Naive B cell (primary cell): ENCODE results near the gene FABP1. TPM values are rescaled to one million over a fixed set of nuclear protein-coding genes. Genes with fewer than 3 reads are reported as not detected.
A peak's percentile ranks its signal among the peaks of the same experiment; 100 is the strongest.

ENCODE experiments used
- ATAC-seq, 2 donors: fragments of 150-1000 bp; cut with Tn5 transposase; 2 replicates each; pipeline ENCODE4 v1.10.0; 2021; ENCODE audit warnings: low read depth in 2 of 2, mild to moderate bottlenecking in 2 of 2, moderate library complexity in 2 of 2
- DNase-seq: peaks from one replicate; pipeline ENCODE4 v3.0.0; 2022
- H3K27ac Mint-ChIP-seq, 6 donors: one replicate each; pipeline ENCODE4 v1.8.0; 2020 to 2022; ENCODE audit warnings: mild to moderate bottlenecking in 6 of 6, mixed read lengths in 6 of 6, moderate library complexity in 5 of 6, inconsistent platforms in 2 of 6
- H3K27me3 Mint-ChIP-seq, 3 donors: one replicate each; pipeline ENCODE4 v1.8.0; 2021 to 2022; ENCODE audit warnings: mixed read lengths in 3 of 3, mild to moderate bottlenecking in 1 of 3
- H3K36me3 Mint-ChIP-seq, 2 donors: one replicate each; pipeline ENCODE4 v1.8.0; 2020 to 2022; ENCODE audit warnings: mixed read lengths in 2 of 2, inconsistent platforms in 1 of 2, mild to moderate bottlenecking in 1 of 2
- H3K4me1 Mint-ChIP-seq, 3 donors: one replicate each; pipeline ENCODE4 v1.8.0; 2020 to 2022; ENCODE audit warnings: mixed read lengths in 3 of 3, inconsistent platforms in 1 of 3, mild to moderate bottlenecking in 1 of 3, moderate library complexity in 1 of 3
- H3K4me3 Mint-ChIP-seq, 8 donors: one replicate each; pipeline ENCODE4 v1.8.0; 2020 to 2022; ENCODE audit warnings: mild to moderate bottlenecking in 8 of 8, mixed read lengths in 8 of 8, moderate library complexity in 8 of 8, inconsistent platforms in 2 of 8
- H3K9me3 Mint-ChIP-seq, 7 donors: one replicate each; pipeline ENCODE4 v1.8.0; 2020 to 2022; ENCODE audit warnings: mixed read lengths in 7 of 7, mild to moderate bottlenecking in 5 of 7, inconsistent platforms in 2 of 7, moderate library complexity in 1 of 7
- polyA plus RNA-seq, 6 donors: library from polyadenylated mRNA; unstranded; fragments of 300-500 nt; fragmentation: Illumina TruSeq; gene quantifications; one replicate each; pipeline ENCODE4 v1.2.3, GENCODE V29; 2021; ENCODE audit warnings: low read depth in 6 of 6

The FABP1 gene
- polyA plus RNA-seq, 6 donors from 2014 or later = not detected

DNA sequence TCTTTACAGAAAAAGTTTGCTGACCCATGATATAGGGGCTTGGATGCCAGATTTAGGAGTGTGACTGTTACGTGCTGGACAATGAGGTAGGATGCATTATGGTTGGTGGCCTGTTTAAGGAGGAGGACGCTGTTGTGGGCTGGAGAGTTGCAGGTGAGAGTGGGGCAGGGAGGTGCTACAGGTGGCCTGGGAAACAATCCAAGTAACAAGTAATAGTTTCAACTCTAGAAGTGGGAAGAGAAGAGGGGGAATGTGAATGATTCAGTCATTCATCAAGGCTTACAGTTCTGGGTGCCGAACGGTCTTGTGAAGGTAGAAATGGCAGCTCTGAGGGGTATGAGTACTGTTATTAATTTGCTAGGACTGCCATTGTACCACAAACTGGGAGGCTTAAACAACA, 6.2 kb downstream of the FABP1 start:
- Mint-ChIP-seq H3K9me3 (peaks cover 0 to 2% (median 0%) of the 10 kb centered on the region in 7 donors), H3K4me1 (no peaks in the 10 kb centered on the region), H3K27me3 (peaks cover 14 to 54% (median 47%) of the 10 kb centered on the region in 3 donors), H3K27ac (peak overlapping the region in 1 of 6 donors; percentile 49), H3K4me3 (no peak overlapping the region), H3K36me3 (no peaks in the 10 kb centered on the region)
- DNase-seq (no peak), ATAC-seq (no peak)

DNA sequence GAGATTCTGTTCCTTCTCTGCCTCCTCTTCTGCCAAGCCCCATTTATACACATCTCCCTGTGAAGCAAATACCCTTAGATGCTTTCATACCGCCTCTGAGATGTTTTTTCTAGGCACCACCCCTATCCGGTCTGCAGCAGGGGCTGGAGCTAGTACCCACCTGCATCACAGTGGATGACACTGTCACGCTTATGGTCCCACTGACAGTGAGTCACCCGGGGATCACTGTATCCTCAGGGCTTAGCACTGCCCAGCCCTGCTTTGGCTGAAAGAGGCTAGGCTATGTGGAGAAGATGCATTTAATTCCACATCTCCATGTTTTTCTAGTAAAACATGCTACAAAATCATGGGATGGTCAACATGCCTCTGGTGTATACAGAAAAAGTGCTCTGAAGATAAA, 9.9 kb downstream of the FABP1 start:
- Mint-ChIP-seq H3K9me3 (peaks cover 0 to 2% (median 0%) of the 10 kb centered on the region in 7 donors), H3K27me3 (peaks cover 17 to 54% (median 44%) of the 10 kb centered on the region in 3 donors), H3K4me3 (no peak overlapping the region), H3K27ac (peak overlapping the region in 1 of 6 donors; percentile 8), H3K4me1 (no peaks in the 10 kb centered on the region), H3K36me3 (no peaks in the 10 kb centered on the region)
- DNase-seq = no peak
- no peak for ATAC-seq

DNA sequence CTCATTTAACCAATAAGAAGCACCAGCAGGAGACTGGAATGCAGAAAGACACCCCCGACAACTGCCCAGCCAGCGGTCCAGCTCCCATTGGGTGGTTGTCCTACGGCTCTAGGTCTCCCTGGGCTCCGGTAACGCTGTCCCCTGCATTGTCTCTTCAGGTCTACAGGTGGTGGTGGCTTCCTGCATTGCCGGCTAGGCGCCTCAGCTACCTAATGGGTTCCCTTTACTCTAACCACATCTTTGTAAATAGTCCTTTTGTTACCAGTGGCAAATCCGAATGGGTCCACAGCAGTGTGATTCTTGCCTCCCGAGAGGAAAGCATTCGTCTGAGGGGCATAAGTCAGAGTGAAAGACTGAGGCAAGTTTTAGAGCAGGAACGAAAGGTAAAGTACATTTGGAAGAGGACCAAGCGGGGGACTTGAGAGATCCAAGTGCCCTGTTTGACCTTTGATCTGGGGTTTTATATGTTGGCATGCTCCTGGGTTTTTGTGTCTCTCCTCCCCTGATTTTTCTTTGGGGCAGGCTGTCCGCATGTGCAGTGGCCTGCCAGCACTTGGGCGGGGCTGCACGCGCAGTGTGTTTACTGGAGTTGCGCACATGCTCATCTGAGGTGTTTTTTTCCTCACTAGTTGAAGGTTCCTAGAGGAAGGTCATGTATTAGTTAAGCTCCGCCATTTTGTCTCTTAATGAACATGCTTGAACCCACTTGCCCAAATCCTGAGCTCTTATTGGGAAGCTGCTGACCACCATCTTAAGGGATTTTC, 11.0 kb downstream of the FABP1 start:
- Mint-ChIP-seq H3K36me3 (no peaks in the 10 kb centered on the region), H3K4me3 (no peak overlapping the region), H3K27me3 (peaks cover 17 to 53% (median 37%) of the 10 kb centered on the region in 3 donors), H3K4me1 (no peaks in the 10 kb centered on the region), H3K9me3 (peaks cover 0 to 2% (median 0%) of the 10 kb centered on the region in 7 donors), H3K27ac (no peak overlapping the region)
- ATAC-seq = no peak
- DNase-seq = no peak

DNA sequence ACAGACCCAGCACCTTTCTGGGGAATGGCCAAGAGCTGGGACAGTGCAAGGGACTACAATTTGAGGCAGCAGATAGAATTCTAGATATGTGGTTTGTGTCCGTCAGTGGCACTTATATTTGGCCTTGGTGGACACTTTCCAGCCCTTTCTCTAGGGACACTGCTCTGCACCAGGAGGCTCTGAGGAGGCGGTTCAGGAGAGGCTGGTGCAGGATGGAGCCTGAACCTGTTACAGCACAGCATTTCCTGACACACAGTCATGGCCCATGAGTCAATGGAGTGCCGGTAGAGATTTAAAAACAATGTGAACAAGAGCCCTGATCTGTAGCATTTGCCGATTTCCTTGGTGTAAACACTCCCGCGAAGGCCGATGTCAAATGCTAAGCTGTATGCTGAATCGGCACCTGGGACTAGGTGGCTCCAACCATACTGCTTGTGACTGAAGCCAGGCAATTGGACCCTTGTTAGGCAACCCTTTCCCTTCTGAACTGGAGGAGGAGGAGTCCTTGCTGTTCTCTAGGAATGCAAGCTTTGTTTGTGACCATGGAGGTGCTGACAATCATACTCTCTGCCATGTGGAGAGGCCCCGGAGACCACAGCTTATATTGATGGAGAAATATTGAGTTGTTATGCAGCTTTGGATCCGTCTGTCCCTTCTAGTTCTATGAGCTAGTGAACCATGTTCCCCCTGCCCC, 11.9 kb downstream of the FABP1 start:
- DNase-seq (no peak), ATAC-seq (no peak)
- Mint-ChIP-seq H3K4me3 (no peak overlapping the region), H3K27ac (no peak overlapping the region), H3K9me3 (peaks cover 0 to 2% (median 0%) of the 10 kb centered on the region in 7 donors), H3K36me3 (no peaks in the 10 kb centered on the region), H3K27me3 (peaks cover 17 to 44% (median 29%) of the 10 kb centered on the region in 3 donors), H3K4me1 (no peaks in the 10 kb centered on the region)

DNA sequence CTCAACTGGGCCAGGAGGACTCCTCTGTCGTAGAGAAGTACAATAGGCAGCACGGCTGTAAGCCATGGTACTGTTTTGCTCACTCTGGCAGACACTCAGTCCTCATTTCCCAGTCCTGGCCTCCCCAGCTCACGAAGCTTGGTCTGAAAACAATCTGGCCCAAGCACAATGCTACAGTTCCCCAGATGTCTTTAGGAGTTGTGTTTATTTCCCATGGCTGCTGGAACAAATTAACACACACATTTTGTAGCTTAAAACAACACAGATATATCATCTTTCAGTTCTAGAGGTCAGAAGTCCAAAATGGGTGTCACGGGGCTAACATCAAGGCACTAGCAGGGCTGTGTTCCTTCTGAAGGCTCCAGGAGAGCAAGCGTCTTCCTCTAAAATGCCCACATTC, 13.0 kb downstream of the FABP1 start:
- ATAC-seq (no peak), DNase-seq (no peak)
- Mint-ChIP-seq H3K9me3 (peaks cover 0 to 2% (median 0%) of the 10 kb centered on the region in 7 donors), H3K4me3 (no peak overlapping the region), H3K27ac (no peak overlapping the region), H3K36me3 (no peaks in the 10 kb centered on the region), H3K4me1 (no peaks in the 10 kb centered on the region), H3K27me3 (peaks cover 17 to 40% (median 24%) of the 10 kb centered on the region in 3 donors)

DNA sequence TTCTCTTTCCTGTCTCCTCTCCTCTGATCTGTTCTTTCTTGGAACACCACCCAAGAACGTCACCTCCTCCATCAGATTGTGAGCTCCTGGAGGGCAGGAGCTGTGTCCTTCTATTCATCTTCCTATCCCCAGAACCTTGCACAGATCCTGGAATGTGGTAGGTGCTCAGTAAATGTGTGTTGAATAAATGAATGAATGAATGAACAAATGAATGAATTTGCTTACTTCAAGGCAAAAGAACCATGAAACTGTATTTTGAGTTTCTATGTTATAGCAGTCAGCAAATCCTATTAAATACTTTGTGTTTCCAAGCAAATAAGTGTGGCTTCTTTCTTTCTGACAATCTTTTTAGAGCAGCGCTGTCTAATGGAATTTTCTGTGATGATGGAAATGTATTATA, 14.8 kb downstream of the FABP1 start:
- DNase-seq (no peak), ATAC-seq (no peak)
- Mint-ChIP-seq H3K9me3 (peaks cover 0 to 2% (median 0%) of the 10 kb centered on the region in 7 donors), H3K36me3 (no peaks in the 10 kb centered on the region), H3K4me1 (no peaks in the 10 kb centered on the region), H3K27me3 (peaks cover 17 to 32% (median 22%) of the 10 kb centered on the region in 3 donors), H3K4me3 (no peak overlapping the region), H3K27ac (no peak overlapping the region)

DNA sequence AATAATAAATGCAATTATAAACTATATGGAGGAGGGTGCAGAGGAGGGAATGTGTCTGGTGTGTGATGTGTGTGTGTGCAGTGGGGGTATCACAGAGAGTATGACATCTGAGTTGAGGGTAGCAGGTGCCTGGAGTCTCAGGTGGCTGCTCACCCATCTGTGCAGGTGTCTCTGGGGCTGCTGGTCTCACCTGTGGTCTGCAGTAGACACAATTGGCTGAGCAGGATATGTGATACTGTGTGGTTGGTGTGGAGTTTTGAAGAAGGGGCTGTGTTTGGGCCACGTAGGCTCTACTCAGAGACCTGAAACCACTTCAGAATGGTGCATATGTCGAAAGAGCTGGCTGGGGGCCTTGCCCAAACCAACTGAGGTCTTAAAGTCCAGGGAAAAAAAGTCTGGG, 17.0 kb downstream of the FABP1 start:
- Mint-ChIP-seq H3K4me3 (no peak overlapping the region), H3K27me3 (peaks cover 8 to 18% (median 9%) of the 10 kb centered on the region in 3 donors), H3K9me3 (no peaks in the 10 kb centered on the region), H3K27ac (no peak overlapping the region), H3K36me3 (no peaks in the 10 kb centered on the region), H3K4me1 (no peaks in the 10 kb centered on the region)
- ATAC-seq (peak in 1 of 2 donors; percentile 23), DNase-seq (no peak)

DNA sequence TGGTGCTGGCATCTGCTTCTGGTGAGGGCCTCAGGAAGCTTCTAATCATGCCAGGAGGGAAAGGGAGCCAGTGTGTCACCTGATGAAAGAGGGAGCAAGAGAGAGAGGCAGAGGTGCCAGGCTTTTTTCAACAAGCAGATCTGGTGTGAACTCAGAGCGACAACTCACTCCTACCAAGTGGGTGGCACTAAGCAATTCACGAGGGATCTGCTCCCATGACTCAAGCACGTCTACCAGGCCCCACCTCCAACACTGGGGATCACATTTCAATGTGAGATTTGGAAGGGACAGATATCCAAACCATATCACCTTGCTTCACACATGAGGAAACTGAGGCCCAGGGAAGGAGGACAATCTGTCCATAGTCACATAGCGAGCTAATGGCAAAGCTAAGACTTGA, 19.1 kb downstream of the FABP1 start:
- Mint-ChIP-seq H3K27me3 (peaks cover 0 to 15% (median under 1%) of the 10 kb centered on the region in 3 donors), H3K27ac (no peak overlapping the region), H3K36me3 (no peaks in the 10 kb centered on the region), H3K4me3 (no peak overlapping the region), H3K4me1 (no peaks in the 10 kb centered on the region), H3K9me3 (no peaks in the 10 kb centered on the region)
- no peak for ATAC-seq
- DNase-seq = no peak

DNA sequence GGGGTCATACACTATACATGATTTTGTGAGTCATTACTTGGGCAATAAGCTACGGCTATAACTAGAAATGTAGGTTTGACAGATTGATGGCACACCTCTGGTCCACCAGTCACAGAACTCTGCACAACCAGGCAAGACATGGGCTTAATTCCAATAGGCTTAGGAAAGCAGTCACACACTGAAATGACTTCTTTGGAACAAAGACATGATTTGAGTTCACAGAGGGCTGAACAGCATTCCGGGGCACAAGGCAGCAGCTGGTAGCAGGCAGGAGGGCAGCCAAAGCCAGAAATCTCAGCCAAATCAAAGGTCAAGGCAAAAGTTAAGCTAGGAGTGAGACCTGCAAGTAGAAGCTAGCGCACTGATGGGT, 27.4 kb downstream of the FABP1 start:
- Mint-ChIP-seq H3K4me3 (no peak overlapping the region), H3K27me3 (peaks cover 0 to 13% (median 12%) of the 10 kb centered on the region in 3 donors), H3K27ac (no peak overlapping the region), H3K9me3 (peaks cover 0 to 2% (median 0%) of the 10 kb centered on the region in 7 donors), H3K36me3 (no peaks in the 10 kb centered on the region), H3K4me1 (no peaks in the 10 kb centered on the region)
- DNase-seq (no peak), ATAC-seq (no peak)

DNA sequence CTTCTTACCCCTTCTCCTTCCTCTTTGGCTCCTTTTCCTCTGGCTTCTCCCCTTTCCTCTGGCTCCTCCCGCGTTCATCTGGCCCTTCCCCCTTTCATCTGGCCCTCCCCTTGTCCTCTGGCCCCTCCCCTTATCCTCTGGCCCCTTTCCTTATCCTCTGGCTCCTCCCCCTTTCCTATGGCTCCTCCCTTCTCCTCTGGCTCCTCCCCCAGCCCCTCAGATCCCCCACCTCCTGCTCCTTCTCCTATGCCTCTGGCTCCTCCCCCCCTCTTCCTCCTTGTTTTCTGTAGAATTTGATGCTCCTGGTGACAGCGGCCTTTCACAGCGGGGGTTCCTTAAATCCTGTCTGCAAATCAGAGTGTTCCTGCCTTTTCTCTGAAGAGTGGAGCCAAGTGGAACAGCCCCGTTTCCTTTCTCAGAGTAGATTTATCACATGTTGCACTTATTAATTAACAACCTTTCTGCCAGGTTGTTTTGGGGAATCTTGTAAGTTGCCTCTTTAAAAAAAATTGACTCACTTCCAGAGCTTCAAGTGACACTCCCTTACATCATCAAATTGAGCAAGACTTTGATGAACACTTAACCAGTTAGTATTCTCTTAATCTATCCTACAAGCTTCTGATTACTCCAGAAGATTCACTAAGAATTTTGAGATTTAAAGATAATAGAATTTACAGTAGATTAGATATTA, 27.9 kb downstream of the FABP1 start:
- Mint-ChIP-seq H3K4me3 (no peak overlapping the region), H3K36me3 (no peaks in the 10 kb centered on the region), H3K27me3 (peaks cover 0 to 13% (median 12%) of the 10 kb centered on the region in 3 donors), H3K4me1 (no peaks in the 10 kb centered on the region), H3K27ac (peak overlapping the region in 1 of 6 donors; percentile 8), H3K9me3 (peaks cover 0 to 2% (median 0%) of the 10 kb centered on the region in 7 donors)
- no peak for DNase-seq
- ATAC-seq = no peak

DNA sequence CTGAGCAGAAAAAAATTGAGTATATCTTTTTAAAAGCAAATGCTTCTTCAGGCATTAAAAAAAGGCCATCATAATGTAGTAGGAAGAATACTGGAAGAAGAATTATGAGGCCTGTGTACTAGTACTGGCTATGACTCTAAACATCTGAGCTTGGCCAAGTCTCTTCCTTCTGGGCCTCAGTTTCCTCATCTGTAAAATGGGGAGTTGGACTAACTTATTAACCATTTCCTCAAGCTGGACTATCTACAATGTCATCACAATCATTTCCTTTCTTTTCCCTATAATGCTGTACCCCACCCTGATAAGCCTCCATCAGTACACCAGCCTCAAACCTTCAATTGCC, 29.3 kb downstream of the FABP1 start:
- Mint-ChIP-seq H3K4me1 (no peaks in the 10 kb centered on the region), H3K4me3 (no peak overlapping the region), H3K9me3 (peaks cover 0 to 2% (median 0%) of the 10 kb centered on the region in 7 donors), H3K27me3 (peaks cover 0 to 12% (median 7%) of the 10 kb centered on the region in 3 donors), H3K27ac (no peak overlapping the region), H3K36me3 (no peaks in the 10 kb centered on the region)
- DNase-seq (no peak), ATAC-seq (no peak)

DNA sequence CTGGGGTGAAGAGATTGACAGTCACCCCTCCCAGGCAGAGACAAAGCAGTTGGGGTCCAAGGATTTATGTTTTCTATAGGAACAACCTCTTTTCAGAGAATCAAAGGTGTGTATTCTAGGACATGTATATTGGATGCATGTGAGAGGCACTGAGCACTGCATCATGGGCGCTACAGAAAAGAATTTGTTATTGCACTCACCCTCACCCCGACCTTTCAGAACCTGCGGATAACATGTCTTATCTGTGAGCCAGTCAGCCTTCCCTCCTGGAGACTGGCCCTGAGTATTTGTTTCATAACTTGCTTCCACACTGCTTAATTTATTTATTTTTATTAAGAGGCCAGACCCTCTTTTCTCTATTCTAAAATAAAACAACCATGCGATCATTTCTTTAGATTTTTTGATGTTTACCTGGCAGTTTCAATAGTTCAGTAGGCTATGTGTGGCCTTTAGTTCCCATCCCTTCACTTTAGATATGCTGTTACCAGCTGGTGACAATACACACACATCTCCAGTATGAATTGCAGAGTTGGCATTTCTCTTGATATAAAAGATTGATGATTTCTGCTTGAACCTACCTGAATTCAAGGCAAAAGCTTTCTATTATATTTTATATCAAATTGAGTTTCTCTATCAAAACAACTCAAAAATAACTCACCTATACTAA, 29.8 kb downstream of the FABP1 start:
- DNase-seq (no peak), ATAC-seq (no peak)
- Mint-ChIP-seq H3K4me3 (no peak overlapping the region), H3K27me3 (peaks cover 0 to 9% (median 7%) of the 10 kb centered on the region in 3 donors), H3K9me3 (peaks cover 0 to 2% (median 0%) of the 10 kb centered on the region in 7 donors), H3K4me1 (no peaks in the 10 kb centered on the region), H3K27ac (no peak overlapping the region), H3K36me3 (no peaks in the 10 kb centered on the region)

DNA sequence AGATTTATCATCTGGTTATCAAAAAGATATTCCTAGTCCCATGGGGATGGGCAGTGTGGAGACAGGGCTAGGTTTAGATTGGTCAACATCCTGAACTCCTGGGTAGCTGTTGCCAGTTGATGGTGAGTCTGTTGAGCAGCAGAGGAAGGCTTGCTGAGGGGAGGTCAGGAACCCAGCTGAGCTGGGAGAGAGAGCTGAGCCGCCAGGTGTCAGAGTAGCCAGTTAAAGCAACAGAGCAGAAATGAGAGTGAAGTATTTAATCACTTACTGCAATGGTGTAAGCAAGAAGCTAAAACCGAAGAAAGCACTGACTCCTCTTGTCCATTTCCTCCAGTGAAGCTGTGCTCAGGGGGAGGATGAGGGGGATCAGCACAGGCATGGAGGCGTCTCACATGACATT, 30.7 kb downstream of the FABP1 start:
- Mint-ChIP-seq H3K9me3 (peaks cover 0 to 2% (median 0%) of the 10 kb centered on the region in 7 donors), H3K27ac (no peak overlapping the region), H3K4me3 (peak overlapping the region in 1 of 8 donors; percentile 30), H3K4me1 (peaks cover 0 to 2% (median 0%) of the 10 kb centered on the region in 3 donors), H3K36me3 (no peaks in the 10 kb centered on the region), H3K27me3 (peaks cover 0 to 7% (median under 1%) of the 10 kb centered on the region in 3 donors)
- ATAC-seq (no peak), DNase-seq (no peak)
